Choroid plexus epithelial cell (primary cell): ENCODE results near the gene PSMB2.

Source experiments
- DNase-seq: peaks from one replicate; pipeline ENCODE4 v3.0.0-alpha.2; 2010; ENCODE audit warnings: low read depth
- H3K4me3 ChIP-seq: 2 replicates; pipeline ENCODE4 v1.5.1; 2011; ENCODE audit warnings: low read depth, mild to moderate bottlenecking, control low read depth, low read length, moderate library complexity
- CTCF ChIP-seq: conservative IDR thresholded peaks from 2 replicates; pipeline ENCODE4 v1.5.1; 2011; ENCODE audit warnings: low read depth, mild to moderate bottlenecking, control low read depth, inconsistent platforms, low read length, moderate library complexity

The PSMB2 gene

GRCh38 chr1:35644204-35644603, 2.9 kb upstream of the PSMB2 start:
- no peak for DNase-seq
- H3K4me3 ChIP-seq = no peak overlapping the region
- no peak for TF ChIP-seq CTCF

GRCh38 chr1:35642471-35642955, 1.2 kb upstream of the PSMB2 start:
- no peak for TF ChIP-seq CTCF
- peak overlapping the region; percentile 79 for H3K4me3 ChIP-seq
- no peak for DNase-seq

- H3K4me3 ChIP-seq = peak overlapping the region; percentile 79
- no peak for DNase-seq
- no peak for TF ChIP-seq CTCF
Measured at GRCh38 chr1:35640380-35641232, 720 bp downstream of the PSMB2 start.

- no peak for TF ChIP-seq CTCF
- peak overlapping the region; percentile 43 for H3K4me3 ChIP-seq
- DNase-seq = peak; percentile 74
Measured at GRCh38 chr1:35637401-35637809, 3.9 kb downstream of the PSMB2 start.

GRCh38 chr1:35633547-35633946, 7.8 kb downstream of the PSMB2 start:
- H3K4me3 ChIP-seq = no peak overlapping the region
- DNase-seq = peak; percentile 46
- TF ChIP-seq CTCF = no peak

- DNase-seq = no peak
- TF ChIP-seq CTCF = no peak
- no peak overlapping the region for H3K4me3 ChIP-seq
Measured at GRCh38 chr1:35631396-35631795, 9.9 kb downstream of the PSMB2 start.

GRCh38 chr1:35629051-35629450, 12.3 kb downstream of the PSMB2 start:
- no peak for DNase-seq
- no peak overlapping the region for H3K4me3 ChIP-seq
- TF ChIP-seq CTCF = no peak
